Neutrophil (primary cell): ENCODE data around the gene RNASET2.
"Not testable (repeated sequence)": the region's sequence is repeated elsewhere in the genome, so short reads cannot be mapped to it uniquely, and the experiment has no call there.

Source experiments
- H3K27ac ChIP-seq: fragments of 200-600 bp; sonication (generic); 2 replicates; pipeline ENCODE4 v1.5.1; 2016; ENCODE audit warnings: mild to moderate bottlenecking, moderate library complexity
- H3K27me3 ChIP-seq: fragments of 200-600 bp; sonication (generic); 2 replicates; pipeline ENCODE4 v1.6.0; 2016; ENCODE audit warnings: mild to moderate bottlenecking
- H3K36me3 ChIP-seq: fragments of 200-600 bp; sonication (generic); 2 replicates; pipeline ENCODE4 v1.5.1; 2017
- H3K4me1 ChIP-seq, 2 experiments: fragments of 200-600 bp in 1 of 2; sonication (generic) in 1 of 2; 1 replicate in 1 of 2; 2 replicates in 1 of 2; pipeline versions ENCODE4 v1.5.1 to v1.6.1; 2013 to 2016; ENCODE audit warnings: low read depth in 1 of 2, low read length in 1 of 2, mild to moderate bottlenecking in 1 of 2, moderate library complexity in 1 of 2; ENCODE audit not compliant: control insufficient read depth in 1 of 2, insufficient read depth in 1 of 2
- H3K4me3 ChIP-seq, 2 experiments: fragments of 200-600 bp in 1 of 2; sonication (generic) in 1 of 2; 1 replicate in 1 of 2; 2 replicates in 1 of 2; pipeline ENCODE4 v1.5.1; 2013 to 2016; ENCODE audit warnings: low read depth in 1 of 2, low read length in 1 of 2, mild to moderate bottlenecking in 1 of 2, moderate library complexity in 1 of 2
- H3K9me3 ChIP-seq: fragments of 200-600 bp; sonication (generic); 2 replicates; pipeline ENCODE4 v1.5.1; 2016
- CTCF ChIP-seq: fragments of 200-600 bp; sonication (generic); IDR thresholded peaks from 2 replicates; pipeline ENCODE4 v1.5.1; 2016; ENCODE audit warnings: antibody characterized with exemption

The RNASET2 gene

GRCh38 chr6:166954118-166954713, 2.1 kb downstream of the RNASET2 start:
- peak overlapping the region; percentile 99 for H3K27ac ChIP-seq
- peak overlapping the region; percentile 77 to 100 for H3K4me3 ChIP-seq
- H3K27me3 ChIP-seq: no peaks in the 10 kb centered on the region
- H3K9me3 ChIP-seq: peaks cover 3% of the 10 kb centered on the region
- TF ChIP-seq CTCF: no peak
- H3K36me3 ChIP-seq: peaks cover 56% of the 10 kb centered on the region
- H3K4me1 ChIP-seq: peaks cover 69% of the 10 kb centered on the region in 2 experiments

GRCh38 chr6:166952567-166953486, 3.5 kb downstream of the RNASET2 start:
- Histone ChIP-seq H3K4me1 (peaks cover 55 to 57% of the 10 kb centered on the region in 2 experiments), H3K27me3 (no peaks in the 10 kb centered on the region), H3K9me3 (peaks cover 3% of the 10 kb centered on the region), H3K4me3 (peak overlapping the region in 1 of 2 experiments; percentile 39), H3K36me3 (peaks cover 69% of the 10 kb centered on the region), H3K27ac (peak overlapping the region; percentile 99)
- TF ChIP-seq CTCF: no peak

GRCh38 chr6:166952121-166952520, 4.2 kb downstream of the RNASET2 start:
- TF ChIP-seq CTCF: no peak
- peak overlapping the region; percentile 99 for H3K27ac ChIP-seq
- peaks cover 48 to 50% of the 10 kb centered on the region in 2 experiments for H3K4me1 ChIP-seq
- peak overlapping the region in 1 of 2 experiments; percentile 39 for H3K4me3 ChIP-seq
- peaks cover 77% of the 10 kb centered on the region for H3K36me3 ChIP-seq
- H3K27me3 ChIP-seq: no peaks in the 10 kb centered on the region
- H3K9me3 ChIP-seq: peaks cover 3% of the 10 kb centered on the region

- TF ChIP-seq CTCF: no peak
- H3K36me3 ChIP-seq: peaks cover 81% of the 10 kb centered on the region
- H3K4me1 ChIP-seq: peaks cover 44 to 45% of the 10 kb centered on the region in 2 experiments
- peaks cover 3% of the 10 kb centered on the region for H3K9me3 ChIP-seq
- H3K27me3 ChIP-seq: no peaks in the 10 kb centered on the region
- peak overlapping the region; percentile 99 for H3K27ac ChIP-seq
- H3K4me3 ChIP-seq: peak overlapping the region in 1 of 2 experiments; percentile 39
Measured at GRCh38 chr6:166951670-166952060, 4.7 kb downstream of the RNASET2 start.

GRCh38 chr6:166950892-166951669, 5.3 kb downstream of the RNASET2 start:
- H3K27ac ChIP-seq: peak overlapping the region; percentile 99
- not testable (repeated sequence) for H3K27me3 ChIP-seq, H3K9me3 ChIP-seq, H3K4me3 ChIP-seq
- peak; percentile 68 for TF ChIP-seq CTCF
- peaks cover 87% of the 10 kb centered on the region for H3K36me3 ChIP-seq
- H3K4me1 ChIP-seq: peaks cover 42% of the 10 kb centered on the region in 2 experiments
